GM18502 (cell line): ENCODE measurements around the gene CREG2.
"Not testable (repeated sequence)": the region's sequence is repeated elsewhere in the genome, so short reads cannot be mapped to it uniquely, and the experiment has no call there.

Experiments
- ATAC-seq: cut with Tn5 transposase; IDR thresholded peaks from one replicate; pipeline ENCODE4 v1.9.1; 2021; ENCODE audit warnings: mild to moderate bottlenecking; ENCODE audit not compliant: unreplicated experiment, poor library complexity

CREG2 gene

GRCh38 chr2:101349893-101350662 lies 37.2 kb downstream of the CREG2 start:
- no peak for ATAC-seq

- ATAC-seq, result no peak
These were observed 38.4 kb downstream of the CREG2 start for GRCh38 chr2:101348883-101349282.

GRCh38 chr2:101346909-101347308 lies 40.4 kb downstream of the CREG2 start:
- ATAC-seq, result no peak

DNA sequence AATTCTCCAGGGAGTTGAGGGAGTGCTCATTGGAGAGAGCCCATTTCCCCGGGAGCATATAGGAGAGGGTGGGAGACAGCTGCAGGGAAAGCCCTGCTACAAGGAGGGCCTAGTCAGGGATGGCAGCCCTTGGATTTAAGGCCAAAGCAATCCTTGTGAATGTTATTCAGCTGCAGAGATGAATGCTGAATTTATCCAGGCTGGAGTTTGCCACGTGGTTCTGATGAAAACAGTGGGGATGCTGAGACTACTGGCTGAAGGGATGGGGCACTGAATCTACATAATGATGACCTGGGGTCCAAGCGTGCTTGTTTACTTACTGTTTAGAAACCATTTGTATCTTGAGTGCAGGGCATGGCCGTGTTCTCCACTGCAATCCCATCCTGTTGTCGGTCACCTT lies 43.2 kb downstream of the CREG2 start:
- no peak for ATAC-seq

DNA sequence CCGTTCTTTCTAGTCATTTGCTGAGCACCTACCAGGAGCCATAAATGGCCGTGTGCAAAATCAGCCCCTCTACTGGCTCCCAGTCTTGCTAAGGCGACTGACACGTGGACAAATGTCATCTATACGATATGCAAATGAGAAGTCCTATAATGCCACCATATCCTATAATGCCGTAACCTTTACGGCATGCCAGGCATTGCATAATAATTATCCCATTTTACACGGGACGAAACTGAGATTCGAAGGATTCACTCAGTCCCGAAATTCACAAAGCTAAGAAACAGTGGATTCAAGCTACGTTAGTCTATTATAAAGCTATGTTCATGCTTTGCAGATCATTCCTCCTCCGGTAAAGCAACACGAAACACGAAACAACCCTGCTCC lies 44.7 kb downstream of the CREG2 start:
- ATAC-seq, result no peak

DNA sequence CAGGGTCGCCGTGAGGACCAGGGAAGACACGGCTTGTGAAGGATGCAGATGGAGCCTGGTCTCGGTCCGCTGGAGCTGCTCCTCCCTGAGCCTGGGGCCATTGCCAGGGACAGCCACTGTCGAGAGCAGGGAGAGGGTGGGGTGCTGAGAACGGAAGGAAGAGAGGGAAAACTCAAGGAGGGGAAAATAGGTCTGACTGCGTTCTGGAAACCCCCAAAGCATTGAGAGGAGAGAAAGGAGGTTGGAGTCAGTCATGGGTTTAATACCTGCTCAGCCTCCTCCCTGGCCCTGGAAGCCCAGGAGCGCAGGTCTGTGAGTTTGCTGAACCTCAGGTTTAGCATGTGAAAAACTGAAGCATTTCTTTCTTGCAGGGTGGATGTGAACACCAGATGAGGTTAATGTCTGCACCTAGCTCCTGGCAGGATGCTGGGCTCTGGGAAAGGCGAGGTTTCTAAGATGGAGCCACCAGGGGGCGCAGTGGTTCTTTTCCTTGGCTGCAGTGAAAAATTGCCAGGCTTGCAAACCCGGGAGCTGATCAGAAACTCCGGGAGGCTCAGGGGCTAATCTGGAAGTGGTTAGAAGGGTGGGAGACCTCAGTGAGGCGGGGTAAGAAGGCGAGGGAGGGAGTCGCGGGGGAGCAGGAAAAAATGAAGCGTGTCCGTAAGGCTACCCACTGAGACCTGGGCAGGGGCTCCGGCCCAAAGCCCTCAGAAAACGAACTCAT lies 45.2 kb downstream of the CREG2 start:
- ATAC-seq, result no peak

DNA sequence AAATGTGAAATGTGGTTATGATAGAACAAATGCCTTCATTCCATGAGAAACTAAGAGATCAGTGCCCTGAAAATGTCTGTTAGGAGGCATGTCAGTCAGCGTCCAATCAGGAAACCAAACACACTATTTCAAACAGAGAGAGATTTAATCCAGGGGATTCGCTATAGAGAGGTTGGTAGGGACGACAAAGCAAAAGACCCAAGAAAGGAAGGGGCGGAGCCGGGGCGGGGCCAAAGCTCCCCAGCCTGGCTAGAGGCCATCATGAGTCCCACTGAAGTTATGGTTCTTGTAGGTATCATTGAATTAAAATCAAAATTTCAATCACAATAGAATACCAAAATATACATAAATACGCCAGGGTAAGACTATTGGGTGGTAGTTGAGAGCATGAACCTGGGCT lies 45.9 kb downstream of the CREG2 start:
- no peak for ATAC-seq

DNA sequence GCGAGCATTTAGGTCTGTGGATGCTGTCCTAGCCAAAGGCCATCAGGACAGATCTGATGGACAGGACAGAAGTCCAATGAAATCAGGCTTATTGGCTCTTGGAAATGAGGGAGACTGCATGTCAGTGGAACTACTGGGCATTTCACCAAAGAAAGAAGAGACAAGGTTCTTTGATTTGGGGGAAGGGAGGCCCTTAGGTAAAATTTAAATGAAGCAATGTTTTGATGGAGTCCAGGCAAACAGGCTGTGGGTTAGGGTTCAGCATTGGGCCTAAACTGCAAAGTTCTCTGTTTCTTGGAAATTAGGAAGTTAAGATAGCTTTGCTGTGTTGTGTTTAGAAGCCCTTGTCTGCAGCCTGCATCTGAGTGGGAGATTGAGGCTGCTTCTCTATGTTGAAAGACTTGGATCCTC lies 47.2 kb downstream of the CREG2 start:
- ATAC-seq, result no peak

DNA sequence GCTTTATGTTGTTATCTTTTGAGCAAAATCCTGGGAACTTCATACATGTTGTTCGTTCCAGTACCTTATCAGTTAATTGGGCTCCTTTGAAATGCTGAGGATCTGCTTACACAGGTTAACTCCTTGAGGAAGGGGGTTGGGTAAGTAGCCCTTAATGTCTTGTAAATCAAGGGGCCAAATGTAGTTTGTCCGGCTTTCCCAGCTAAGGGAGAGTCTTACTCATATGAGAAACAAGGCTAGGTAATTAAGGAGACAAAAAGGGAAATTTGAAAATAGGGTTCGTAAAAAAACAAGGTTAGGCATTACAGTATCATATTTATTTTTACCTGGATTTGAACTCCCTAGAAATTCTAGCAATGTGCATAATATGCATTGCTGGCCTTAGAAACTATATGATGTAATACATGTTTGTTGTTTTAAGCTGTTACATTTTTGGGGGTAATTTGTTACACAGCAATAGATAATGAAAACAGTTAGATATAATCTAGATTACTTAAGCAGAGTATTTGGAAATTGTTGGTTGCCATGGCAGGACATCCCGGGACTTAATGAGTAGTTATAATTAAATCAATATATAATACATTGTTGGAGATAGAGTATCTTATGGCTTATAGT lies 47.9 kb downstream of the CREG2 start:
- no peak for ATAC-seq

- no peak for ATAC-seq
These were observed 49.4 kb downstream of the CREG2 start for GRCh38 chr2:101337877-101338276.

DNA sequence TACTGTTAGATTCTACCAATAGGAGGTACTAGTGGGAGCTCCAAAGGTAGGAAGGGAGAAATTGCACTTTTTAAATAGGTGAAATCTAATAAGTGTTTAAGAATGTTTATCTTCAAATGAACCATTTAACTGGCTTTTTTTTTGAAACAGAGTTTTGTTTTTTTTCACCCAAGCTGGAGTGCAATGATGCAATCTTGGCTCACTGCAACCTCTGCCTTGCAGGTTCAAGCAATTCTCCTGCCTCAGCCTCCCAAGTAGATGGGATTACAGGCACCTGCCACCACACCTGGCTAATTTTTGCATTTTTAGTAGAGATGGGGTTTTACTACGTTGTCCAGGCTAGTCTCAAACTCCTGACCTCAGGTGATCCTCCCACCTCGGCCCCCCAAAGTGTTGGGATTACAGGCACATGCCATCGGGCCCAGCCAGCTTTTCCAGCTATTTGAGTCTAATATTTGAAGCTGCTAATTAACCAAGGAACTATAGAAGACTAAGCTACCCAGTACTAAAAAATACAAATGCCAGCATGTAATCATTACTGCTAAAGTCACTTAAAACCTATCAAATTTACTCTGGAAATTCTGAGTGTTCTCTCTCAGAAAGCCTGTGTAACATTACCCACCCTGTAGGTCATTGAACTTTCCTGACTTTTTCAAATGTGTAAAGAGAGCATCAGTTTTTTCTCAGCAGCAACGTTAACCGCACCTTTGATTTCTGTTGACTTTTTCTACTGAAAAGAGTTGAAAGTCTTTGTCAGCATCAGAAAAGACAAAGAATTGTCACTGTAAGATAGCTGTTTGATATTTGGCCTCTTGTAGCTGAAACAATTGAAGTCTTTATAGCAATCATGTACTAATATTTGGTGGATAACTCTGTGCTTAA lies 54.2 kb downstream of the CREG2 start:
- ATAC-seq, result no peak

DNA sequence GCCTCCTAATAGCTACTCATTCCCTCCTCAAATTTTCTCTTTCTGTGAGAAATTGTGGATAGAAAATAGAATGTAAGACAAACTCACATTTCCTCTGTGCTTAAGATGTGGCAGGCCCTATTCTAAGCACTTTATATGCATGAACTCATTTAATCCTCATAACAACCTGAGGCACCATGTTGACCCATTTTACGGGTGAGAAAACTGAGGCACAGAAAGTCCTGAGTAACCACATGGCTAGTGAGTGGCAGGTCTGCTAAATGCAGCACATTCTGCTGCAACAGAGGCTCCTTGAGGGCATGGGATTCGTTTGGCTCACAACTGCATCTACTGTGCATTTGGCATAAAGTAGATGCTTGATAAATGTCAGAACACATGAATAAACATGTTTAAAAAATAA lies 56.1 kb downstream of the CREG2 start:
- no peak for ATAC-seq

DNA sequence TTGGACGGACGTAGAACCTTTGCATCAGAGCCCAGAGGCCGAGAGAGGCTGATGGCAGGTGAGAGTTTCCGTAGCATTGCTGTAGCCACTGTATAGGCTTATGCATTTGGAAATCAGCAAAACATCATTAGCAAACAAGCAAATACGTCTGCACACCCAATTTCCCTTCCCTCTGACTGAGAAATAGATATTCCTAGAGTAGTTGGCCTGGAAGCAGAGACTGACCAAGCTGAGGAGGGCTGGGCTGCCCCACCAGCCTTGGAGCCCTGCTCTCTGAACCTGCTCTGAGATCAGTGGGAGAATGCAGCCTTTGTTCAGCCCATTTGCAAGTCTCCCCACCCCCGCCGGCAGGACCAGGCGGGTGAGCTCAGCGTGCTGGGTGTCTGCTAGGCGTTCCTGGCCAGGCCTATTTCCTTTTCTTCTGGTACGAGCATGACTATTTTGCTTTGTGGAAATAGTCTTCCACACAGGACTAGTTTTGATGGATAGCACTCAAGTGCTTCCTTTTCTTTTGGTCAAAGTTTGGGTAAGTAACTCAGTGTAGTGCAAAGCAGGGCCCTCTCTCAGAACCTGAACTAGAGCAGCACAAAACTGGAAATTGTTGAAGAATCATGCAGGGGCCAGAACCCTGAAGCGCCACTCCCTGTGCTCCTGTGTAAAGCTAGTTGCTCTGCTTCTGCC lies 56.9 kb downstream of the CREG2 start:
- no peak for ATAC-seq

DNA sequence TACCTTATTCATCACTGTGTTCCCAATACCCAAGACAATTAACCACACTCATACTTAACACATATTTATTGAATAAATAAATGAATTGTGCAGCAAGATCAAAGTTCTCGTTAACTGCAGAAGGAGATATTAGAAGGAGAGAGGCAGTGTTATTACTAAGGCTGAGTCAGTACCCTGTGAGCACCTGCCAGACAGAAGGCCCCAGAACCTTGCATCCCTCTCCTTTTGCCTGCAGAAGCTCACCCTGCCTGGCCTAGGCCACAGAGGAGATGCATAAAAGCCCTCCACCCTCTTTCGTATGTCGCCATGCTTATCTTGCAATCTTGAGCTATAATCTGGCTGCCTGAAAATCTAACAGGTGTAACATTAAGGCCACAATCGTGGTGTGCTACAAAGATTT lies 58.3 kb downstream of the CREG2 start:
- no peak for ATAC-seq

- peak; percentile 70 for ATAC-seq
These were observed 58.8 kb downstream of the CREG2 start for GRCh38 chr2:101328474-101329007.

DNA sequence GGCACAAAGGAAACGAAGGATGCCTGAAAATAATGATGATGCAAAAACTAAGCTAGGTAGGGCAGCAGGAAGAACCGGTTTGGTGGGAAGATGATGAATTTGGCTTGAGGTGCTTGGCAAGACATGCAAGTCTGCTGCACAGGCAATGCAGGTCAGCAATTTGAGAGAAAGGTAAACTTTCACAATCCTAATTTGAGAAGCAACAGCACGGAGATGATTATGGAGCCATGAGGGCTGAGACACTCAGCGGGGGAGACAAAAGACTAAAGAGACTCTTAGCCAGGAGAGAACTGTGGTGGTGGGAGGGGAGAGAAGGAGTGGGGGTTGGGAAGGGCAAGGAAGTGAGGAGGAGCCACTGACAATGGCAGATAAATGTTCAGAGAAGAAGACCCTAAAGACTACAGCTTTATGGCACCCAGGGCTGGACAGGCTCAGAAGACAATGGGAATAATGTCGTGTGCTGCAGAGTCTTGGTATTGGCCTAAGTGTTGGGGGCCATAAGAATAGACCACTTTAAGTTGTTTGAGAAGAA lies 59.4 kb downstream of the CREG2 start:
- ATAC-seq, result no peak

GRCh38 chr2:101325425-101325824 lies 61.9 kb downstream of the CREG2 start:
- no peak for ATAC-seq

DNA sequence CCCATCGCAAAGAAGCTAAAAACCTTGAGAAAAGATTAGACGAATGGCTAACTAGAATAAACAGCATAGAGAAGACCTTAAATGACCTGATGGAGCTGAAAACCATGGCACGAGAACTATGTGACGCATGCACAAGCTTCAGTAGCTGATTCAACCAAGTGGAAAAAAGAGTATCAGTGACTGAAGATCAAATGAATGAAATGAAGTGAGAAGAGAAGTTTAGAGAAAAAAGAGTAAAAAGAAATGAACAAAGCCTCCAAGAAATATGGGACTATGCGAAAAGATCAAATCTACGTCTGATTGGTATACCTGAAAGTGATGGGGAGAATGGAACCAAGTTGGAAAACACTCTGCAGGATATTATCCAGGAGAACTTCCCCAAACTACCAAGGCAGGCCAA lies 70.7 kb downstream of the CREG2 start:
- ATAC-seq, result not testable (repeated sequence)

GRCh38 chr2:101311696-101312017 lies 75.6 kb downstream of the CREG2 start:
- no peak for ATAC-seq
